ENCODE results near the gene TKTL1.
"Not testable (repeated sequence)": the region's sequence is repeated elsewhere in the genome, so short reads cannot be mapped to it uniquely, and the experiment has no call there.

TKTL1 gene

DNA sequence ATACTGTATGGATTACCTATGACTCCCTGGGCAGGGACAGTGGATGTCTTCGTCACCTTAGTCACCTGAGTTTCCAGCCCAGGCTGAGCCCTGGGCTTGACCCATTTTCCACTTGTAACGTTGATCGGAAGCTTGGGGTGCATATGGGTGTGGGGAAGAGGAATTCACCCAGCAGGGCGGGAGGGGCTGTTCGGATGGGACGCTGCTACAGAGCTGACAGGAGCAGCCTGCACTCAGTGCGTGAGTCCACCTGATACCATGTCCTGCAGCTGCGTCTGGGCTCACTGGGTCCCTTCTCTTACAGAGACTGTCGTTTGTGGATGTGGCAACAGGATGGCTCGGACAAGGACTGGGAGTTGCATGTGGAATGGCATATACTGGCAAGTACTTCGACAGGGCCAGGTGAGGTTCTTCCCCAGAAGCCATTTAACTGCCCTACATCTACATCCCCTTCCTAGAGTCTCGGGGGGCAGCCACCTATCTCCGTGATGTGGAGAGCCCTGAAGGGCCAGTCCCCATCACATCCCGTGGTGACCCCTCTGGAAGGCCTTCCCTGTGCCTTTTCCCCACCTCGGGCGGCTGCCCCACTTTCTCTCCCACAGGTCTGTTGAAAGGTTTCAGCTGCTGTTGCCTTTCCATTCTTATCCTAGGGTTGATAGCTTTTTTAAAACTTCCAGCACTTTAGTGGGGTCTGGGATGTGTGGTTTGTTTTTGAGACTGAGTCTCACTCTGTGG, 13.6 kb downstream of the TKTL1 start:
- DNase-seq (ENCODE audit: low read depth, low spot score): no peak

DNA sequence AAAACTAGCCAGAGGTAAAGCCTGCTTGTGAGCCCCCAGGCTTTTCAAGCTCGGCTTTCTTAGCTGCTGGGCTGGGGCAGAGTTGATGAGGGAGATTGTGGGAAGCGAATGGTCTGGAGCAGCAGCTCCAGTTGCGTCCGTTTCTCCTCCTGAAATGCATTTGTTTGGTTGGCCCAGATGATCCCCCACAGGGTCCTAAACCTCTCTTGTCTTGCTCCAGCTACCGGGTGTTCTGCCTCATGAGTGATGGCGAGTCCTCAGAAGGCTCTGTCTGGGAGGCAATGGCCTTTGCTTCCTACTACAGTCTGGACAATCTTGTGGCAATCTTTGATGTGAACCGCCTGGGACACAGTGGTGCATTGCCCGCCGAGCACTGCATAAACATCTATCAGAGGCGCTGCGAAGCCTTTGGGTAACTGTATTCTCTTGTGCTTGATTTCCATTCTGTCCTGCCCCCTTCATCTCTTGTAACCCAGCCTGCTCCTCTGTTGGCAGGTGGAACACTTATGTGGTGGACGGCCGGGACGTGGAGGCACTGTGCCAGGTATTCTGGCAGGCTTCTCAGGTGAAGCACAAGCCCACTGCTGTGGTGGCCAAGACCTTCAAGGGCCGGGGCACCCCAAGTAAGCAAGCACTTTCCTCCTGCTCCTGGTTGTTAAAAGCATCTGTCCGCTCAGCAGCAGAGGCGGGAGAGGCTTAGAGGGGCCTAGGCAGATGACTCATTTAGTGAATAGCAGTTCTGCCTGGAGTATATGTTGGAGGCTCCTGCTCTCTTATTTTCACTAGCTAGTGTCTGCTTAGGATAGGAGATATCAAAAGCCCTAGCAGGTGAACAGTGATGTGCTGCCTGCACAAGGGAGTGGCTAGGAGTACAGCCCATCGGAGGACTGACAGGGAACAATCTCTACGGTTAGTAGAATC, 15.3 kb downstream of the TKTL1 start:
- DNase-seq (ENCODE audit: low read depth, low spot score): no peak

GRCh38 chrX:154312116-154312515, 16.5 kb downstream of the TKTL1 start:
- no peak for DNase-seq (ENCODE audit: low read depth, low spot score)

DNA sequence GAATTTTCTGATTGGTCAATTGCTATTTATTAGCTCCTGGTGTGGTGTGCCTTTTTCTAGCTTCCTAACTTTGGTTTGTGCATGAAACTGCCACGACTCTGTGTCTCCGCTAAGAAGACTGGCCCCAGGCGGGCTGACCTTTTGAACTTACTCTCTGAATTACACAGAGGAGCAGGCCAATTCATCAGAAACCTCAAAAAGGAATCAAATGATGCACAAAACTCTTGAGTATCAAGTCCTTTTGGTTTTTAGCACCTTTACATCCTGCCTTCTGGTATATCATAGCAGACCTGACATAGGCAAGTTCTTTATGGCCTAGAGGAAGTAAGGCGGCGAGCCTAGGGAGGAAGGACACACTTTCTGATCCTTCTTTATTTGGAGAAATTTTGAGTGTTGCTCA, 17.6 kb downstream of the TKTL1 start:
- DNase-seq (ENCODE audit: low read depth, low spot score): no peak

DNA sequence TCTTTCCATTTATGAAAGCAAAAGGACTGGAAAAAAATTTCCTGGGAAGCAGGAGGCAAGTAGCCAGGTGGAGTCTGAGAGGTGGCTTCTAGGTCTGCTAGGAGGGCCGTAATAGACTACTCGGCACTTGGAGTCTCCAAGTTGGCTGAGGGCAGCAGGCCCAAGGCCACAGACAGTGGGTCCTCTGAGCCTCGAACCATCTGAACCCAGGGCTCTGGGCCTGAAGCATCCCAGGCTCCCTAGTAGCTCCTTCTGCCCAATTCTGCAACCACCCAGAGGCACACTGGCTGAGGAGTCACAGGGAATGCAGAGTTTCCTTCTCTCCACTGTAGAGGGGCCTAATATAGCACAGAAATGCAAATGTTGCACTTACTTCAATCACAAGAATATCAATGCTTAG, 19.8 kb downstream of the TKTL1 start:
- DNase-seq (ENCODE audit: low read depth, low spot score): no peak

GRCh38 chrX:154317391-154317995, 21.9 kb downstream of the TKTL1 start:
- peak; percentile 5 for DNase-seq (ENCODE audit: low read depth, low spot score)

GRCh38 chrX:154320406-154320805, 24.8 kb downstream of the TKTL1 start:
- no peak for DNase-seq (ENCODE audit: low read depth, low spot score)

GRCh38 chrX:154321152-154321551, 25.6 kb downstream of the TKTL1 start:
- DNase-seq (ENCODE audit: low read depth, low spot score): no peak

- no peak for DNase-seq (ENCODE audit: low read depth, low spot score)
Measured at GRCh38 chrX:154321594-154321993, 26.0 kb downstream of the TKTL1 start.

DNA sequence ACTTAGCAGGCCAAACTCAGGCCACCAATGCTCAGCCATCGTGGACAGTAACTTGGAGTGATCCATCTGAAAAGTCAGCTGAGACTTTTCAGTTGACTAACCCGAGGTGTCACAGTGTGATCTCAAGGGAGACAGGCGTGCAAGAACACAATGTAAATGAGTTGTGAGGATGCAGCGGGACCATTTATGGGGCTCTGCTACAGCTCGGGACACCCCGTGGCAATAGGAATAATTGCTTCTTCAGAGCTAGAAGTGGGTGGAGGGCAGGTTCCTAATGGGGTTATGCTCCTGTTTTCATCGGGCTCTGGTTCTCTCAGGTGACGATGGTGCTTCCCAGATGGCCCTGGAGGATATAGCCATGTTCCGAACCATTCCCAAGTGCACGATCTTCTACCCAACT, 27.3 kb downstream of the TKTL1 start:
- no peak for DNase-seq (ENCODE audit: low read depth, low spot score)

- no peak for DNase-seq (ENCODE audit: low read depth, low spot score)
Measured at GRCh38 chrX:154323537-154323936, 27.9 kb downstream of the TKTL1 start.

DNA sequence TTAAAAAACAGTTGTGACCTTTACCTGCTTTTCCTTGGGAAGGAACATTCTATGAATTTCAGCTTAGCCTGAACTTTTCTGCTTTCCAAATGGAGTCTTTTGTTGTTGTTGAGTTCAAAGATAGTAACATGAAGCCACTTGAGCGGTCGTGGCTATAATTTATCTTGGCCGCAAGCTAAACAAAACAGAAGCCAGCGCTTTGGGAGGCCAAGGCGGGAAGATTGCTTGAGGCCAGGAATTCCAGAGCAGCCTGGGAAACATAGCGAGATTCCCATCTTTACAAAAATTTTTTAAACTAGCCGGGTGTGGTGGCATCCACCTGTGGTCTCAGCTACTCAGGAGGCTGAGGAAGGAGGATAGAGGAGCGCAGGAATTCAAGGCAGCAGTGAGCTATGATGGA, 29.9 kb downstream of the TKTL1 start:
- no peak for DNase-seq (ENCODE audit: low read depth, low spot score)

DNA sequence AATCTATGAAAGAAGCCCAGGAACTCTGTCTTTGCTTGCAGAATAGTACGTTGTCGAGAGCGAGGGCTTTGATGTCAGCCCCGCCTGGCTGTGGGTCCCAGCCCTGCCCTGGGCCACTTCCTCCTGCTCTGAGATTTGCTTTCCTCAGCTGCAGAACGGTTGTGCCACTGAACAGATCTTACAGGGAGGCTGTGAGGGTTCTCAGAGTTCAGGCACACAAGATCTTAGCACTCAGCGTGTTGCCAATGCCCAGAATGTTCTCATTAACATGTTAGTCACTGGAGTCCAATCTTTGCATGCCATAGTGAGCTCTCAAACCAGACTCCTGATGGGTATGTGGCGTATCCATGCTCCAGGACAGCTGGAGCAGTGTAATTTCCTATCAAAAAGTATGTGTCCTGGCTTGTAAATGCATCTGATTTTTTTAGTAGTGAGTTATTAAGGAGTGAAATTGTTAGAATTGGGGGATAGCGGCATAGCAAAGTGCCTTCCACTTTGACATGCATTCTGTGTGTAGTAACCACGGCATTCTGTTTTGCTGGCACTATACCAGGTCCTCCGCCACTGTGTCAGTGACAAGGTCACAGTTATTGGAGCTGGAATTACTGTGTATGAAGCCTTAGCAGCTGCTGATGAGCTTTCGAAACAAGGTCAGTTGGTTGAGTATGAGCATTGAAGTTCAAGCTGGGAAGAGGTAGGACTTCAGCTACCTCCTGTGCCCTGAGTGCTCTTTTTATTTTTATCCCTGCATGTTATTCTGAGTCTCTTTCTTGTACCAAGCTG, 31.6 kb downstream of the TKTL1 start:
- no peak for DNase-seq (ENCODE audit: low read depth, low spot score)

- DNase-seq (ENCODE audit: low read depth, low spot score): no peak
Measured at GRCh38 chrX:154328646-154329045, 33.1 kb downstream of the TKTL1 start.

DNA sequence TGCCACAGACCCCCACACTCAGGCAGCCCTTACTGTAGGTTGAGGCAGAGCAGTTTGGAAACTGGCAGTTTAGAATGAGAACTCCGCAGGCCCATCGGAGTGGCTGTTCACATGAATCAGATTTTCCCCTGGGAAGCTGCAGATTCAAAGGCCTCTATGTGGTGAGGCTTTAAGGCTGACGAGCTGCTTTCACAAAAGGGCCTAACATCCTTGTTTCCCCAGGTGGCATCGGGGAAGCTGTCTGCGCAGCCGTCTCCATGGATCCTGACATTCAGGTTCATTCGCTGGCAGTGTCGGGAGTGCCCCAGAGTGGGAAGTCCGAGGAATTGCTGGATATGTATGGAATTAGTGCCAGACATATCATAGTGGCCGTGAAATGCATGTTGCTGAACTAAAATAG, 33.7 kb downstream of the TKTL1 start:
- DNase-seq (ENCODE audit: low read depth, low spot score): no peak

GRCh38 chrX:154332561-154332960, 37.0 kb downstream of the TKTL1 start:
- no peak for DNase-seq (ENCODE audit: low read depth, low spot score)

DNA sequence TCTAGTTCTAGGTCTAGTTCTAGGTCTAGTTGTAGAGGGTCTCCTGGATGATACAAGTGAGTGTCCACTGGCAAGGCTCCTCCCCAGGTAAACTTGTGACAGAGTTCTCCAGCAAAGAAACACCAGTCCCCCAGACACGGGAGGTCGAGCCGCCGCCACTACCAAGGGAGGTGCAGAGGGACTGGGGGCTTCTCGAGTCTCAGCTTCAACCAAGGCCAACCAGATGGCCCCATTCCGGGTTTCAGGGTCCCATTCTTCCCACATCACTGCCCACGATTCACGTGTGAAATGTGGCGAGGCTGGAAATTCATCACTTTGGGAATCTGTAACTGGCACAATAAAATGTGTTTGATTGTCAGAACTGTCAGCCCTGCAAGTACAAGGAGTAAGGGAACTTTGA, 37.5 kb downstream of the TKTL1 start:
- DNase-seq (ENCODE audit: low read depth, low spot score): no peak

DNA sequence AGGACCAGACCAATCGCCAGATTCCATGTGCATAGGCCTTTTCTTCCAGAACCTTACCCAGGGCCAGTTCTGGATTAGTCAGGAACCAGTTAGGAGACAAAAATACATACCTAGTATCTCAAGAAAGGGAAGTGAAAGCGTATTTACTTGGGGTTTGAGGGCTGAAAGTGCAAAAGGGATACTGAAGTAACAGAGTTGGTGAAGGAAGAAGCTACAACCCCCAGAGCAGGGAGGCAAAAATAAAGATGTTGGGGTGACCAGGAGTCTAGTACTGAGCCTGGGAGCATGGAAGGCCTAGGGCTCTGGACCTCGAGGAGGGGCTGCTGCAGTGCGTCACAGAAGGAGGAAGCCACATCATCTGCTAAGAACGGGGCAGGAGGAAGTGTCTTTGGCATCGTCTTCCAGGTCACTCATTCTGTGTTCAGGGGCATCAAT, 38.3 kb downstream of the TKTL1 start:
- DNase-seq (ENCODE audit: low read depth, low spot score): no peak

DNA sequence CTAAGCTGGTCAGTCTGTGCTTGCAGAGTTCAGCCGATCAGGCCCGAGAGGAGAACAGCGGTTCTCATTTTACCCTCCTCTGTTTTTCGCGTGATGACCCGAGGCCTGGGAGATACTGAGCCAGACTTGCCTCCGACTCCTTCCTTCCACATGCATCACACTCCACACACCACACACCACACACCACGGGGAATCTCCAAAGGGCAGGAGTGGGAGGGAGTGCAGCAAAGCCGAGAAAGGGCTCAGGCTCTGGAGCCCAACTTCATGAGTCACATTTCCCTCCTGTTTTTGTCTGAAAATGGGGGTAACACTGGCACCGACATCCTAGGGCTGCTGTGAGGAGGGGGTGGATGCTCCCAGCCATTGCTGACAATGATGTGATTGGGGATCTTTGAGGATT, 38.9 kb downstream of the TKTL1 start:
- no peak for DNase-seq (ENCODE audit: low read depth, low spot score)

DNA sequence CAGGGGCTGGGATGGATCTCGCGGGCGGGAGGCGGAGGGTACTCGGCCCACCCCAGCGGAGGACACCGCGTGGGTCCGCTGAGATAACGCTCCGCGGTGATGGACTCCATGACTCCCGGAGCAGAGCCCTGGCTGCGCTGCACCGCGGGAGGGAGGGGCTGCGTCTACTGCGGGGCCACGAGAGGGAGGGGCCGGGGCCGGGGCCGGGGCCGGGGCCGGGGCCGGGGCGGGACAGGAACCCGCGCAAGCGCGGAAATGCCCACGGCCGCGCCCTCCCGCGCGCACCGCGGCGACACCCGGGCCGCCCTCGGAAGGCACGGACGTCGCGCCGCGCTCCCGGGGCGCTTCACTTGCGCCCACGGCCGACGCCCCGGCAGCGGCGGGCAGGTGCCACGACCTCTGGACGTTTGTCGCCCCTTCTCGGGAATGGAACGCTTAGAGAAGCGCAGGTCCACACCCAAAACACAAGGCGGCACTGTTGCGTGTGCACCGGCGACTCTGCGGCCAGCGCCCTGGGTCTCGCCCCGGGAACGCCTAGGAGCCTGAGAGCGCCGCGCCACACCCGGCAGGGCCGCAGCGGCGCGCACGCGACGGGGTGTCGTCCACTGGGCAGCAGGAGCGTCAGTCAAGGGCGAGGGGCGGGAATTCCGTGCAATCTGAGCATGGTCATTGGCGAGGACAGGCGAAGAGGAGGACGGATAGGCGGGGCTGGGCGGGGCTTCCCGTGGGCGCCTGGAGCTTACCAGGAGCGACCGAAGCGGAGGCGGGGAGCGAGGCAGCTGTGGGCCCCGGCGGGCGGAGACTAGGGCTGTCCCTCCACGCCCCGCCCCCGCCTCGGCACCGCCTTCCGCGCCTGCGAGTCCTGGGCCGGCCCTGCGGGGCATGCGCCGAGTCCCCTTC, 46.1 kb downstream of the TKTL1 start:
- not testable (repeated sequence) for DNase-seq (ENCODE audit: low read depth, low spot score)

DNA sequence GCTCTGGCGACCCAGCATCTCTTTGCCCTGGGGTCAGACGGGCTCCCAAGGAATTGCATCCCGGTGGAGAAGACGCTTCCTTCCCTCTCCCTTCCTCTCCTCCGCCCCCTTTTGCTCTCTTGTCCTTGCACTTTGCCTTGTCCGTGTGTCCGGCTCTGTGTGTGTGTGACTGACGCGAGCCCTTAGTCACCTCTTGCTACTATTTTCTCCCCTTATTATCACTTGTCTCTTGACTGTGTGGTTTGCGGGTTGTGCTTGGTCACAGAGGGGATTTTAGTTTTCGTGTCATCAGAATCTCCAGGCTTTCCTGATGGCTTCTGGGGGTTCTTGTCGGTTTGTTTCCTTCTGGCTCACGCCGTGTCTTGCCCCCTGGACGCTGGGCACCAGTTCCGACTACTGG, 47.5 kb downstream of the TKTL1 start:
- DNase-seq (ENCODE audit: low read depth, low spot score): not testable (repeated sequence)

Data from iPS DF 19.7 (cell line).